Tibial nerve (tissue), 4 donors: ENCODE measurements around the gene NKIRAS1. TPM values are rescaled to one million over a fixed set of nuclear protein-coding genes. Genes with fewer than 3 reads are reported as not detected.
"Not testable (repeated sequence)": the region's sequence is repeated elsewhere in the genome, so short reads cannot be mapped to it uniquely, and the experiment has no call there.

Source experiments
- DNase-seq, 2 donors: peaks; one replicate each; pipeline ENCODE4 v3.0.0-alpha.2; 2019; ENCODE audit warnings: low spot score in 2 of 2
- H3K27ac ChIP-seq, 4 donors: fragments of 200-600 bp; sonication (generic) in 3 of 4; one replicate each; pipeline ENCODE4 v1.5.1; 2017 to 2019; ENCODE audit warnings: mild to moderate bottlenecking in 1 of 4
- H3K27me3 ChIP-seq, 2 donors: fragments of 200-600 bp; sonication (generic) in 1 of 2; one replicate each; pipeline versions ENCODE4 v1.5.1 to v1.6.0; 2017 to 2019
- H3K36me3 ChIP-seq, 3 donors: fragments of 200-600 bp; sonication (generic); one replicate each; pipeline ENCODE4 v1.5.1; 2018 to 2019
- H3K4me1 ChIP-seq, 4 donors: fragments of 200-600 bp; sonication (generic) in 3 of 4; one replicate each; pipeline ENCODE4 v1.5.1; 2017 to 2019
- H3K4me3 ChIP-seq, 4 donors: fragments of 200-600 bp; sonication (generic) in 3 of 4; one replicate each; pipeline ENCODE4 v1.5.1; 2017 to 2019; ENCODE audit warnings: mild to moderate bottlenecking in 1 of 4, moderate library complexity in 1 of 4
- H3K9me3 ChIP-seq, 4 donors: fragments of 200-600 bp; sonication (generic) in 3 of 4; one replicate each; pipeline ENCODE4 v1.5.1; 2017 to 2019
- EP300 ChIP-seq, 2 donors: sonication (generic); formaldehyde crosslinking; IDR thresholded peaks; one replicate each; pipeline ENCODE4 v1.6.1; 2017; ENCODE audit warnings: antibody characterized with exemption in 2 of 2, mild to moderate bottlenecking in 1 of 2
- POLR2A ChIP-seq, 2 donors: fragments of 450-650 bp; IDR thresholded peaks; one replicate each; pipeline ENCODE4 v1.6.1; 2017; ENCODE audit warnings: antibody characterized with exemption in 2 of 2, mild to moderate bottlenecking in 2 of 2, moderate library complexity in 2 of 2
- WGBS, 2 donors: methylation state at CpG; one replicate each; pipeline ENCODE4 v1.1.5; 2018; 5-methylcytosine and 5-hydroxymethylcytosine counted together
- total RNA-seq, 4 donors: library from RNA; depleted of rRNA; stranded (reverse); fragments of >200 nt; gene quantifications; one replicate each; pipeline ENCODE4 v1.1.0, GENCODE V29; 2016
- TF ChIP-seq, protein P1 (sequence below), 5 experiments: fragments of 200-600 bp in 3 of 5; fragments of 450-650 bp in 2 of 5; sonication (generic) in 3 of 5; IDR thresholded peaks; one replicate each; pipeline ENCODE4 v1.5.1; 2016 to 2019; ENCODE audit warnings: antibody characterized with exemption in 5 of 5, mild to moderate bottlenecking in 3 of 5, moderate library complexity in 2 of 5

The NKIRAS1 gene
- total RNA-seq, 4 donors from 2014 or later: 6.6 to 14.9 (median 9.3) TPM

DNA sequence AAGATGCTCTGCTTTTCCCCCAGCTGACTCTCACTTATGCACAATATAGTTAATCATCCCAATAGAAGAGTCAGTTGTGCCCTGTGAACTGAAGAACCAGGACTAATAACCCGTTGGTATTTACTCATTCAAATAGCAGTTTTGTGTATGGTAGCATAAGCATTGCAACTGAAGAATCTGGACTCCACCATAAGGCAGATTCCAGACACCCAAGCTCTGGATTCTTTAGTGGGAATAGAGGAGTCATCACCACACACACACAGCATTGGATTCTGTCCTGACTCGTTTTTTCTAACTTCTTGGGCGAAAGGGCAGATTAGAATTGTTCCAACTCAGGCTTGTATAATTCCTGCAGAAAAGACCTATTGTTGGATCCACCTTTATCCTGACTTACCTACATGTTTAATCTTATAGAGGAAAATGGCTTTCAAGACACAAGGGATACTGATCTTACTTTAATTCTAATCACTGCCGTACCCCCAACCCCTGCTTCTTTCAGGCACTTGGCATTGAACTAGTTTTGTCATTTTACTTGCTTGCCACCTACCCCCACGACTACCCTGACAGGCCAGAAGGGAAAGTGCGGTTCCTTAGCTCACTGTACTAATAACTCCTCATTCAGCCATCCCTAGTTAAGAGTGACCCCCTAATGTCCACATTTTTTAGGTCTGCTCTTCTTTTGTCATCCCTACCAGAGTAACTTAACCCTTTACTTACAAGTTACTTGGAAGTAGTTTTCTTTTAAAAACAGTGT is 42.3 kb downstream of the NKIRAS1 start:
- DNase-seq: no peak
- Histone ChIP-seq H3K36me3 (no peaks in the 10 kb centered on the region), H3K27me3 (no peaks in the 10 kb centered on the region), H3K9me3 (no peaks in the 10 kb centered on the region), H3K4me1 (peaks cover 4 to 62% (median 24%) of the 10 kb centered on the region in 4 donors), H3K27ac (no peak overlapping the region), H3K4me3 (no peak overlapping the region)
- 54 to 57% methylated on average over 6 of the region's 6 CpGs for WGBS, 2 donors
- TF ChIP-seq EP300 (IDR thresholded peaks at IDR 0.05) (no peak), POLR2A (IDR thresholded peaks at IDR 0.05) (no peak)
- TF ChIP-seq, protein P1, sequence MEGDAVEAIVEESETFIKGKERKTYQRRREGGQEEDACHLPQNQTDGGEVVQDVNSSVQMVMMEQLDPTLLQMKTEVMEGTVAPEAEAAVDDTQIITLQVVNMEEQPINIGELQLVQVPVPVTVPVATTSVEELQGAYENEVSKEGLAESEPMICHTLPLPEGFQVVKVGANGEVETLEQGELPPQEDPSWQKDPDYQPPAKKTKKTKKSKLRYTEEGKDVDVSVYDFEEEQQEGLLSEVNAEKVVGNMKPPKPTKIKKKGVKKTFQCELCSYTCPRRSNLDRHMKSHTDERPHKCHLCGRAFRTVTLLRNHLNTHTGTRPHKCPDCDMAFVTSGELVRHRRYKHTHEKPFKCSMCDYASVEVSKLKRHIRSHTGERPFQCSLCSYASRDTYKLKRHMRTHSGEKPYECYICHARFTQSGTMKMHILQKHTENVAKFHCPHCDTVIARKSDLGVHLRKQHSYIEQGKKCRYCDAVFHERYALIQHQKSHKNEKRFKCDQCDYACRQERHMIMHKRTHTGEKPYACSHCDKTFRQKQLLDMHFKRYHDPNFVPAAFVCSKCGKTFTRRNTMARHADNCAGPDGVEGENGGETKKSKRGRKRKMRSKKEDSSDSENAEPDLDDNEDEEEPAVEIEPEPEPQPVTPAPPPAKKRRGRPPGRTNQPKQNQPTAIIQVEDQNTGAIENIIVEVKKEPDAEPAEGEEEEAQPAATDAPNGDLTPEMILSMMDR (IDR thresholded peaks at IDR 0.05): no peak

DNA sequence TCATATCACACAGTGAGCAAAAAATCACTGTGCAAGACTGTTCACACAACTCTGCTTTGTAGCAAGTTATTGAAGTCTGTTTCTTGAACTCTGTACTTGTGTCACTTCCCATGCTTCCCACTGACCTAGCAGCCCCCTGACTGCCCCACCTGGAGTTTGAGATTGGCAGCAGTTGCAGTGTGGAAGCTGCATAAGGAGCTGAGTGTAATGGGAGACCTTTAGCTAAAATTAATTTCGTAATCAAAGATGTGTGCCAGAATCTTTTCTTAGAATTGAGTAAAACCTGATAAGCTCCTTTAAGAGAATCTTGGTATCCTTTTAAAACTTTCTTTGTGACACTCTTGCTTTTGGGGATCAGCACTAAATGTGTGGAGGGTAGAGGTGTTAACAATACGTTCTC is 42.8 kb downstream of the NKIRAS1 start:
- H3K27ac ChIP-seq: no peak overlapping the region
- WGBS, 2 donors: 61 to 63% methylated on average over 2 of the region's 2 CpGs
- H3K4me3 ChIP-seq: no peak overlapping the region
- H3K27me3 ChIP-seq: no peaks in the 10 kb centered on the region
- TF ChIP-seq POLR2A (IDR thresholded peaks at IDR 0.05) (no peak), EP300 (IDR thresholded peaks at IDR 0.05) (no peak)
- TF ChIP-seq, protein P1 (IDR thresholded peaks at IDR 0.05): no peak
- peaks cover 4 to 62% (median 24%) of the 10 kb centered on the region in 4 donors for H3K4me1 ChIP-seq
- no peak for DNase-seq
- H3K36me3 ChIP-seq: no peaks in the 10 kb centered on the region
- no peaks in the 10 kb centered on the region for H3K9me3 ChIP-seq

DNA sequence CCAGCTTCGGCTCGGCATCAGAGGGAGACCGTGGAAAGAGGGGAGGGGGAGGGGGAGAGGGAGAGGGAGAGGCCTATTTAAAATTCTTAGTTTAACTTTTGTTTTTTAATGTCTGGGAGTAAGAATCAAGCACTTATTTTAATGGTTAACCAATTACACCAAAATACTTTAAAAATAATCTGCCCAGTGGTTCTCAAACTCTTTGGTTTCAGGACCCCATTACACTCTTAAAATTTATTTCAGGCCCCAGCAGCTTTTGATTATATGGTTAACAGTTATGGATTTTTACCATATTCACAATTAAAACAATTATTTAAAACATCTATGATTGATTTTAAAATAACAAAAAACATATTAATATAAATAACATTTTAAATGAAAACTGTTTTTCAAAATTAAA is 44.5 kb downstream of the NKIRAS1 start:
- no peak for TF ChIP-seq POLR2A (IDR thresholded peaks at IDR 0.05)
- no peak for DNase-seq
- peaks cover 4 to 61% (median 22%) of the 10 kb centered on the region in 4 donors for H3K4me1 ChIP-seq

DNA sequence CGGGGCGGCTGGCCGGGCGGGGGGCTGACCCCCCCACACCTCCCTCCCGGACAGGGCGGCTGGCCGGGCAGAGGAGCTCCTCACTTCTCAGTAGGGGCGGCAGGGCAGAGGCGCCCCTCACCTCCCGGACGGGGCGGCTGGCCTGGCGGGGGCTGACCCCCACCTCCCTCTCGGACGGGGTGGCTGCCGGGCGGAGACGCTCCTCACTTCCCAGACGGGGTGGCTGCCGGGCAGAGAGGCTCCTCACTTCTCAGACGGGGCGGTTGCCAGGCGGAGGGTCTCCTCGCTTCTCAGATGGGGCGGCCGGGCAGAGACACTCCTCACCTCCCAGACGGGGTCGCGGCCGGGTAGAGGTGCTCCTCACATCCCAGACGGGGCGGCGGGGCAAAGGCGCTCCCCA is 45.4 kb downstream of the NKIRAS1 start:
- not testable (repeated sequence) for H3K27me3 ChIP-seq, H3K36me3 ChIP-seq, H3K4me3 ChIP-seq, H3K9me3 ChIP-seq, H3K27ac ChIP-seq, DNase-seq
- no CpG with 5 or more reads among the region's 34 CpGs for WGBS, 2 donors
- peaks cover 0 to 60% (median 16%) of the 10 kb centered on the region in 4 donors for H3K4me1 ChIP-seq

More for the DNA sequence above, 44.5 kb downstream of the NKIRAS1 start:
- H3K9me3 ChIP-seq: no peaks in the 10 kb centered on the region
- no peaks in the 10 kb centered on the region for H3K36me3 ChIP-seq
- no peak overlapping the region for H3K27ac ChIP-seq
- H3K27me3 ChIP-seq: no peaks in the 10 kb centered on the region
- H3K4me3 ChIP-seq: no peak overlapping the region
- WGBS, 2 donors: 85 to 90% methylated on average over 3 of the region's 3 CpGs

GRCh38 chr3:23870663-23871043 is 46.1 kb downstream of the NKIRAS1 start:
- H3K27ac ChIP-seq, H3K9me3 ChIP-seq, H3K4me3 ChIP-seq, DNase-seq, H3K27me3 ChIP-seq, H3K36me3 ChIP-seq: not testable (repeated sequence)
- WGBS, 2 donors: 63 to 80% methylated on average over 1 to 4 of the region's 5 CpGs
- H3K4me1 ChIP-seq: peaks cover 0 to 60% (median 17%) of the 10 kb centered on the region in 4 donors

DNA sequence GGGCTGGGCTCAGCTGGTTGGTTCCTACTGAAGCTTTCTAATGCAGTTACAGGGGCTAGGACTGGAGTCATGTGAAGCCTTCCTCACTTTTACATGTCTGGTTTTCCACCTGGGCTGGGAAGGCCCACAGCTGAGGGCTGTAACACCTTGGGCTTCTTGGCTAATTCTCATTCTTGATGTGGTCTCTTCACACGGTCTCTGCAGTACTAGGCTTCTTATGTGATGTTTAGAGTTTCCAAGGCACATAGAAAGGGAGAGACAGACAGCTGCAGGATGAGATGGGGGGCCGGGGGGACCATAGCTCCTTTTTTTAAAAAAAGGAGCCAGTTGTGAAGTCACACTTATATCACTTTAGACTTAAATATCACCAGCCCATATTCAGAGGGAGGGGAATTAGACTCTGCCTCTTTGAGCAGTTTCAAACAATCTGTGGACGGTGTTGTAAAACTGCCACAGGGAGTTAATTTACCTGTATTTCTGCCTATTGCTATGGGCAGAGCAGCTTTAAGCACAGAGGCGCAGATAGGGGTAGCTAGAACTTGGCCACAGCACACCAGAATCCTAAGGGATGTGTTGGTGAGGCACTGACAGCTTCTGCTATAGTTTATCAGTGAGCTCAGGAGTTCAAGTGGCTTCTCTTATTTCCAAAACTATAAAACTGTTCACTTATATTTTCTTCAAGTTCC is 46.7 kb downstream of the NKIRAS1 start:
- Histone ChIP-seq H3K27ac (no peak overlapping the region), H3K4me3 (no peak overlapping the region), H3K36me3 (no peaks in the 10 kb centered on the region), H3K4me1 (peaks cover 0 to 60% (median 20%) of the 10 kb centered on the region in 4 donors), H3K9me3 (no peaks in the 10 kb centered on the region), H3K27me3 (no peaks in the 10 kb centered on the region)
- TF ChIP-seq POLR2A (IDR thresholded peaks at IDR 0.05) (no peak), EP300 (IDR thresholded peaks at IDR 0.05) (no peak)
- TF ChIP-seq, protein P1 (IDR thresholded peaks at IDR 0.05): no peak
- DNase-seq: no peak
- WGBS, 2 donors: 84 to 87% methylated on average over 4 of the region's 4 CpGs
